ENCODE data around the gene ACAD11. TPM values are rescaled to one million over a fixed set of nuclear protein-coding genes. Genes with fewer than 3 reads are reported as not detected.

The ACAD11 gene
- total and polyA plus RNA-seq, 4 donors = 52.2 to 357 (median 65.6) TPM

GRCh38 chr3:132669256-132669777 lies 9.7 kb upstream of the ACAD11 start:
- peaks cover 0 to 6% (median 5%) of the 10 kb centered on the region in 4 donors for H3K4me1 ChIP-seq (ENCODE audit: control insufficient read depth in 4 of 4, insufficient read depth in 4 of 4, low read length in 3 of 4)
- H3K9me3 ChIP-seq (ENCODE audit: control insufficient read depth in 4 of 4, low read length in 3 of 4) = no peaks in the 10 kb centered on the region
- H3K9ac ChIP-seq (ENCODE audit: low read depth in 1 of 2, low read length in 2 of 2) = no peak overlapping the region
- DNase-seq (ENCODE audit: low spot score) = no peak
- no peaks in the 10 kb centered on the region for H3K27me3 ChIP-seq (ENCODE audit: control insufficient read depth in 4 of 4, insufficient read depth in 4 of 4, low read length in 3 of 4)
- H3K4me3 ChIP-seq (ENCODE audit: low read depth in 1 of 3, low read length in 3 of 3) = no peak overlapping the region
- 98% methylated on average over 5 of the region's 5 CpGs for WGBS
- no peak for TF ChIP-seq ZBTB33 (IDR thresholded peaks at IDR 0.05)
- TF ChIP-seq EGR1 (IDR thresholded peaks at IDR 0.05; ENCODE audit: low read depth in 2 of 2) = no peak
- TF ChIP-seq ATF3 (IDR thresholded peaks at IDR 0.05) = no peak
- TF ChIP-seq GABPA (IDR thresholded peaks at IDR 0.05 in 1 of 2, conservative IDR thresholded peaks at IDR 0.05 in 1 of 2) = no peak
- TF ChIP-seq REST (IDR thresholded peaks at IDR 0.05) = no peak
- TF ChIP-seq CTCF (IDR thresholded peaks at IDR 0.05; ENCODE audit: low read depth, low read length, missing input control) = no peak
- TF ChIP-seq YY1 (IDR thresholded peaks at IDR 0.05) = no peak
- TF ChIP-seq RXRA (IDR thresholded peaks at IDR 0.05) = no peak
- TF ChIP-seq HNF4A (conservative IDR thresholded peaks at IDR 0.05) = no peak
- no peak for TF ChIP-seq NR2F2 (IDR thresholded peaks at IDR 0.05)
- no peak for TF ChIP-seq FOXA2 (IDR thresholded peaks at IDR 0.05)
- TF ChIP-seq TAF1 (conservative IDR thresholded peaks at IDR 0.05) = no peak
- TF ChIP-seq JUND (IDR thresholded peaks at IDR 0.05) = no peak
- TF ChIP-seq FOXA1 (IDR thresholded peaks at IDR 0.05) = no peak
- TF ChIP-seq MAX (IDR thresholded peaks at IDR 0.05) = no peak
- no peak for TF ChIP-seq RAD21 (IDR thresholded peaks at IDR 0.05)
- H3K27ac ChIP-seq (ENCODE audit: low read depth in 1 of 2, low read length in 2 of 2) = no peak overlapping the region
- H3K36me3 ChIP-seq (ENCODE audit: control insufficient read depth in 4 of 4, insufficient read depth in 3 of 4, low read depth in 1 of 4, low read length in 3 of 4) = peaks cover 4 to 32% (median 13%) of the 10 kb centered on the region in 4 donors

Data from liver (tissue), 9 donors.